GM12892 (cell line): Measurements from ENCODE around the gene TJP1.
"Not testable (repeated sequence)": the region's sequence is repeated elsewhere in the genome, so short reads cannot be mapped to it uniquely, and the experiment has no call there.

Source experiments
- DNase-seq: peaks from one replicate; pipeline ENCODE4 v3.0.0; 2011; ENCODE audit not compliant: insufficient read length
- FAIRE-seq: peaks from 2 replicates; lab custom pipeline; 2011; peaks lifted over from hg19 to GRCh38; lab: Jason Lieb, UNC
- POLR2A ChIP-seq: IDR thresholded peaks from 2 replicates; pipeline ENCODE4 v1.6.1; 2011; ENCODE audit warnings: low read depth, low read length, control low read depth
- POLR2AphosphoS5 ChIP-seq: IDR thresholded peaks from 2 replicates; pipeline ENCODE4 v1.6.1; 2011; ENCODE audit warnings: low read depth, low read length, control low read depth
- TAF1 ChIP-seq: IDR thresholded peaks from 2 replicates; pipeline ENCODE4 v1.6.1; 2011; ENCODE audit warnings: low read depth, mild to moderate bottlenecking, control low read depth, low read length, borderline replicate concordance

TJP1 gene

GRCh38 chr15:29740692-29741311 is 81.5 kb downstream of the TJP1 start:
- DNase-seq (no peak), FAIRE-seq (no peak)
- TF ChIP-seq POLR2A = no peak
- no peak for TF ChIP-seq POLR2AphosphoS5
- TF ChIP-seq TAF1 = no peak

GRCh38 chr15:29736744-29737020 is 85.6 kb downstream of the TJP1 start:
- TF ChIP-seq POLR2AphosphoS5 (no peak), POLR2A (no peak), TAF1 (no peak)
- no peak for DNase-seq
- FAIRE-seq = no peak

DNA sequence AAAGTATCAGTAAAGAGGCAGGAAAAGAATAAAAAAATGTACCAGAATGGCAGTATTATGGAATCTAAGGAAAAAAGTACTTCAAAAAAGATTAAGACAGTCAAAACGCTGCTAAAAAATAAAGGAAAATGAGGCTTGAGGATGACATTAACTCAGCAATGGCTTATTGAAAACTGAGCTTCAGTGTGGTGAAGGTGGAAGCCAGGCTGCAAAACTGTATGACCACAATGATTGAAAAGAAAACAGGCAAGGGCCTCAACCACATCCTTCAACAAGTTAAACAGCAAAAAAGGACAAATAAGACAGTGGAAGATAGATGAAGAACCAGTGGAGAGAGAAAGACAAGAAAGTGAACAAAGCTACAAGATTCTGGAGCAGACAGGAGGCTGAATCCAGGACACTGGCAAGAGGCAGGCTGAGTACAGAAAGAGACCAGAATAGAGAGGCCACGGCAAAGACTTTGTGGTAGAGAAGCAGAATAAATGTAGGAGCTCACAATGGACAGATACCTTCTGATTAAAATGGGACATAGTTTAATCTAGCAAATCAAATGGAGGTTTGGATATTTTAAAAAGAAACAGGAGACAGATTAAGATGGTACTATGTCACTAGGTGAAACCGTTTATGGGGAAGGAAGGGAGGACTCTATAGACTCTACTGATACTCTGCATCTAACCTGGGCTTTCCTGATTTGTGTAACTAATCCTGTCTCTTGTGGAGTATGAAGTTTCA is 86.1 kb downstream of the TJP1 start:
- FAIRE-seq (no peak), DNase-seq (no peak)
- TF ChIP-seq POLR2A (no peak), POLR2AphosphoS5 (no peak), TAF1 (no peak)

GRCh38 chr15:29734917-29735572 is 87.2 kb downstream of the TJP1 start:
- FAIRE-seq (no peak), DNase-seq (no peak)
- TF ChIP-seq POLR2AphosphoS5 (no peak), TAF1 (no peak), POLR2A (no peak)

DNA sequence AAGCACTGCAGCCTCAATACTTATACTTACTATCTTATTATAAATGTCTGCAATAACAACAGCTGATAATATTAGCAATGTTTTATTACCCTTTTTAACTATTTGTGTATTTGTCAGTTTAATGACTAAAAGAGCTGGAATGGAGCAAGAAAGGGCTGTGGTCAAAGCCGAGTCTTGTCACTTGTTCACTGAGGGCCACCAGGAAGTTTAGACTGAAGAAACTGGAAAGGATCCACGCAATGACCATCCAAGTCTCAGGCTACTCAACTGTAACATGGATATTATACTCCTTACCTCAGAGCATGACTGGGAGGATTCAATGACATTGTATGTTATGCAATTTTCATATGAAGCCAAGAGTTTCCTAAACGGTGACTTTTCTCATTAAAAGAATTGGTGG is 90.4 kb downstream of the TJP1 start:
- TF ChIP-seq POLR2AphosphoS5 (no peak), POLR2A (no peak), TAF1 (no peak)
- FAIRE-seq (no peak), DNase-seq (no peak)

DNA sequence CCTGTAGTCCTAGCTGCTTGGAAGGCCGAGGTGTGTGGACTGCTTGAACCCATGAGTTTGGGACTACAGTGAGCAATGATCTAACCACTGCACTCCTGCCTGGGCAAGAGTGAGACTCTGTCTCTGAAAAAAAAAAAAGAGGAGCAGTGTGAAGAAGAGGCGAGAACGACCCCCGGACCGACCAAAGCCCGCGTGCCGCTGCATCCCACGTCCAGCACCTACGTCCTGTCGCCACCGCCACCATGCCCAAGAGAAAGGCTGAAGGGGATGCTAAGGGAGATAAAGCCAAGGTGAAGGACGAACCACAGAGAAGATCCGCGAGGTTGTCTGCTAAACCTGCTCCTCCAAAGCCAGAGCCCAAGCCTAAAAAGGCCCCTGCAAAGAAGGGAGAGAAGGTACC is 91.8 kb downstream of the TJP1 start:
- DNase-seq, FAIRE-seq: not testable (repeated sequence)

GRCh38 chr15:29728418-29728817 is 93.8 kb downstream of the TJP1 start:
- DNase-seq = no peak
- FAIRE-seq = no peak
- TF ChIP-seq POLR2AphosphoS5 (no peak), TAF1 (no peak), POLR2A (no peak)

DNA sequence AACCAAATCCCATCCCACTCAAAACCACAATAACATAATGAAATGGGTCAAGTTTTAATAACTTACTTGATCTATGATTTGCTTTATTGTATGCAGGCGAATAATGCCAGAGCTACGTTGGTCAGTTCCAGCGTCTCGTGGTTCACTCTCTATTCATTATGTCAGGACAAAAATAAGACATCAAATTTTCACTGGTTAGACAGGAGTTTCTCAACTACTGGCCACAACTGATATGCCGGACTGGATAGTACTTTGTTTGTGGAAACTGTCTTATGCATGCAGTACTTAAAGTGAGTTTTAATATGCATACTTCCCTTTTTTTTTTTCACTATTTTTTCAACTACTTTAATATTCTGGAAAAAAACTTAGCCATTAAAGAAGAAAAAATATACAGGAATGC is 94.4 kb downstream of the TJP1 start:
- FAIRE-seq (no peak), DNase-seq (no peak)
- TF ChIP-seq TAF1 (no peak), POLR2AphosphoS5 (no peak)

GRCh38 chr15:29726553-29726952 is 95.7 kb downstream of the TJP1 start:
- TF ChIP-seq POLR2AphosphoS5 = no peak
- TF ChIP-seq TAF1 = no peak
- no peak for TF ChIP-seq POLR2A
- FAIRE-seq (no peak), DNase-seq (no peak)

GRCh38 chr15:29724026-29724425 is 98.2 kb downstream of the TJP1 start:
- FAIRE-seq = no peak
- no peak for DNase-seq
- TF ChIP-seq TAF1 (no peak), POLR2AphosphoS5 (no peak), POLR2A (no peak)

- FAIRE-seq (no peak), DNase-seq (no peak)
- TF ChIP-seq POLR2AphosphoS5 = no peak
- no peak for TF ChIP-seq TAF1
- no peak for TF ChIP-seq POLR2A
These were observed 108.5 kb downstream of the TJP1 start for GRCh38 chr15:29713784-29714183.

- DNase-seq = no peak
- no peak for FAIRE-seq
- no peak for TF ChIP-seq TAF1
- no peak for TF ChIP-seq POLR2A
- TF ChIP-seq POLR2AphosphoS5 = no peak
These were observed 110.0 kb downstream of the TJP1 start for GRCh38 chr15:29712149-29712885.
